T-helper 2 cell (primary cell): ENCODE results near the gene ATP2B2.

Experiments used
- DNase-seq, 5 experiments: peaks; one replicate each; pipeline versions ENCODE4 v3.0.0 to v3.0.0-alpha.2; 2012 to 2022

ATP2B2 gene

DNA sequence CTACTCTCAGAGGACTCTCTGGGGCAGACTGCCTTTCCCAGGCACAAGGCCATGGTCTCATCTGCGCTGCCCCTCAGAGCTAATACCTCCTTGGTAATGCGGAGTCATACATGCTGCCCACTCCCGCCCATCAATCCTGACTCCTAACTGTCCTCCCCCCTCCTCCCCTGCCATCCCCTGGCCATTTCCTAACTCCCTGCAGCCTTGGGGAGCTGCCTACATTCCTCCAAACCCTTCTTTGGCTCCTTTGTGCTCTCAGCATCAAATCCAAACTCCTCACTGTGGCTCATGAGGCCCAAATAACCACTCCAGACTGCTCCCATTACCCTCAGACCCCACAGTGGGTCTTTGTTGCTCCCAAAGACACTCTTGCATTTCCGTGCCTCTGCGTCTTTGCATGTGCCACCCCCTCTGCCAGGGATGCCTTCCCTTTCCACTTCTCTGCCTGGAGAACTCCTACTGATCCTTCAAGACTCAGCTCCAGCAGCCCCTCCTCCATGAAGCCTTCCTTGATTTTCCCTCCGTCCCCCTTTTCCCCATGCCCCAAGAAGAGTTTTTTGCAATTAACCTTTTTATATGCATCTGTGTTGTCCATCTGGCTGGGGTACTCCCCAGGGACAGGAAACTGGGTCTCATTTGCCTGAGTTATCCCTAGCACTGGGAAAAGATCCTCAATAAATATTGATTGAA, 5.5 kb upstream of the ATP2B2 start:
- DNase-seq = no peak

DNA sequence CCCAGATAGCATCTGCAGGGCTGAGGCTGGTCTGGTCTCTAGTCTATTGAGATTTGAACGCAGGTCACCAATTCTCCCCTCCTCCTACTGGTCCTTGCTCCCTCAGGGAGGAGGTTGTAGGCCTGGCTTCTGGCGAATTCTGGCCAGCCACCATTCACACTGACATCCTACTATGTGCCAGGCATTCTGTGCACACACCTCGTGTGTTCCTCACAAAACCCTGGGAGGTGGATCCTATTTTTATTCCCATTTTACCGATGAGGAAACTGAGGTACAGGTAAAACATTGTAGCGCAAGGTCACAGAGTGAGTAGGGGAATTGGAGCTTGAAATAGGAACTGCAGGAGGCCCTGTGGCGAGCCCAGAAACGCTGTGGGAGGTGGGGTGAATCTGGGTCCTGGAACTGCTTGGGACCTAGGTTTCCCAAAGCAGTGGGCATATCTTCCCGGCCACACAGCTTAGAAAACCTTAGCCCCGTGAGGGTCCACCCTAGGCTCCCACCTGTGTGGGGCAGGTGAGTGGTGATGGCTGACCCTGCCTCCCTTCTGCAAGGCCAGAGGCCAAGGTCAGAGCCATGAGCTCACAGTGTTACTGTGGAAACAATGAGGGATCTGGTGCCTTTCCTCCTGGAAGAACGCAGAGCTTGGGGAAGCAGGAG, 4.8 kb upstream of the ATP2B2 start:
- no peak for DNase-seq

DNA sequence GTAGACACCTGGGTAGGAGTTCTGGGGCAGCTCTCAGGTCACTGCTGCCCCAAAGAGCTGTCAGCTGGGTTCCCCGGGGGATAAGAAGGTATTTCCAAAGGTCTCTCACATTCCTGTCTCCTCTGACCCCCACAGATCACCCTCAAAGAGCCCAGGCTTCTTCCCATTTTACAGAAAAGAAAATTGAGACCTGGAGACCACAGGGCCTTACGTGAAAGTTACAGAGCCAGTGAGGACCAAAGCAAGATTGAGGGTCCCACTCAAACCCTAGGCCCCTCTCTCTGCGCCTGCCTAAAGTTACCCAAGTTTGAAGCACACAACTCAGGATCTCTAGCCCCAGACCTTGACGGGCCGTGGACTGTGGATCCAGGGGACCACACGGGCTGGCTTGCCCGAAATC, 3.9 kb upstream of the ATP2B2 start:
- no peak for DNase-seq

DNA sequence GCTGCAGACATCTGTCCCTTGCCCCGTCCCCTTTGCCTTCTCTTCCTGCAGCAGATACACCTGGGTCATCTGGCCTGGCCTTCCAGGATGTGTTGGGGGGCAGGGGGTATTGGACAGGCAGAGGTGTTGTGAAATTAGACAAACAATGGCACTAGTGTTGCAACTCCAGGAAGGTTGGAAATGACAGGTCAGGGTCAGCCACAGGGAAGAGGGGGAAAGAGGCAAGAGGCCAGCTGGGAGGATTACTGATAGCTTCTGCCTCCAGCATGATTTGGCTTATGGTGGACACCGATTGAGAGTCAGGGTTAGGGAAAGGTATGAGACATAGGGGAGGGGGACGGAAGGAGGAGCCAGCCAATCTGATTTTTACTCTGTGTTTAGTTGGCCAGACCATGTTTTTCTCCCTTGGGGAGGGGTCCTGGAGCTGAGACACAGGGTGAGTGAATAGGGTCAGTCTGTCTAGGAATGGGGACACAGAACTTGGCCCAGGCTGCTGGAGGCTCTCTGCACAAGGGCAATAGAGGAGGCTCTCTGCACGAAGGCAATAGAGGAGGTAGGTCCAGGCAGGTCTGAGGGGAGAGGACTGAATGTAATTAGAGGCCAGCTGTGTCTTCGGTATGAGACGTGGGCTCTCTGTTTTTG, 3.4 kb upstream of the ATP2B2 start:
- no peak for DNase-seq

DNA sequence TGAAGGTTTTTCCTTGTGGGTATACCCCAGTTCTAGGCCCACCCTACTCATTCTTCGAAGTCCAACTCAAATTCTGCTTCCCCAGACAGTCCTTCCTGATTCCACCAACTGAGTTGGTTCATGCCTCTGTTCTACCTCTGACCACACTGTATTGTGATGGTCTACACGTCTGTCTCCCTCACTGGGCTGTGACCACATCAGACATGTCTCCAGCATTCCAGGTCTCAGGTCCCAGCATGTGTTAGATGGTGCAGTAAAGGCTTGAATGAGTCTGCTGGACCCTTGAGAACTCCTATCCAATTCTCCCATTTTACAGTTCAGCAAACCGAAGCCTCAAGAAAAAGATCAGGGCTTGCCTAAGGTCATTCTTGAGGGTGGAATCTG, 2.8 kb upstream of the ATP2B2 start:
- DNase-seq = no peak

DNA sequence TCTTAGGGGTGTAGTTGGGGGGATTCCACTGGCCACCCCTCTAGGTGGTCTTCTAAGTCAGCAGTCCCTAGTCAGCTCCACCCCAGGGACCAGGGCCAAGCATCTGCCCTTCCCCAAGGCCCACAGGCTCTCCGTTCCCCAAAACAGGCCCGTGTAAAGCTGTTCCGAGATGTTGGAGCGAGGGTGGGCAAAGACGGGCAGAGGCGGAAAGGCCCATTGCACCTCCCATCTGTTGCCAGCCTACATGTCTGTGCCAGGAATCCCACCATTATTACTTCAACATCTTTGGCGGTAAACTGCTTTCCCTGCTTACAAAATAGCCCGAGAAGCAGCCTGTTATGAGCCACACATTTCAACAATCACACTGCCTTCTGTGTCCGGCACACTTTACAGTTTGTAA, 1.9 kb upstream of the ATP2B2 start:
- no peak for DNase-seq

DNA sequence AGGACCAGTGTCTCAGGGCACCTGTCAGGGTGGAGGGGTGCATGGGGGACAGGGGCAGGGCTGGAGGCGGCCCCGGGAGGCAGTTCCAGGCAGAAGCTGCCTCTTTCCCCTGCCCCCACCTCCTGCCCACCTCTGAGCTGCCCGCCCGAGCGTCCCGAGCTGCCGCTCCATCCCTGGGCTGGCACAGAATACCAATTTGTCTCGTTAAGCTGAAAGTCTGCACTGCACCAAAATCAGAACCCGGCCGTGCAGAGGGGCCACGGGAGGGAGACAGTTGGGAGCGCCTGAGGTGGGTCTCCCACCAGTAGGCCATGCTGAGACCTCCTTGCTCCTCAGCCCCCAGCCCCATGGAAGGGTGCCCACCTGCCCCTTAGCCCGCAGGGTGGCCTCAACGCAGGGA, 1.3 kb upstream of the ATP2B2 start:
- no peak for DNase-seq

DNA sequence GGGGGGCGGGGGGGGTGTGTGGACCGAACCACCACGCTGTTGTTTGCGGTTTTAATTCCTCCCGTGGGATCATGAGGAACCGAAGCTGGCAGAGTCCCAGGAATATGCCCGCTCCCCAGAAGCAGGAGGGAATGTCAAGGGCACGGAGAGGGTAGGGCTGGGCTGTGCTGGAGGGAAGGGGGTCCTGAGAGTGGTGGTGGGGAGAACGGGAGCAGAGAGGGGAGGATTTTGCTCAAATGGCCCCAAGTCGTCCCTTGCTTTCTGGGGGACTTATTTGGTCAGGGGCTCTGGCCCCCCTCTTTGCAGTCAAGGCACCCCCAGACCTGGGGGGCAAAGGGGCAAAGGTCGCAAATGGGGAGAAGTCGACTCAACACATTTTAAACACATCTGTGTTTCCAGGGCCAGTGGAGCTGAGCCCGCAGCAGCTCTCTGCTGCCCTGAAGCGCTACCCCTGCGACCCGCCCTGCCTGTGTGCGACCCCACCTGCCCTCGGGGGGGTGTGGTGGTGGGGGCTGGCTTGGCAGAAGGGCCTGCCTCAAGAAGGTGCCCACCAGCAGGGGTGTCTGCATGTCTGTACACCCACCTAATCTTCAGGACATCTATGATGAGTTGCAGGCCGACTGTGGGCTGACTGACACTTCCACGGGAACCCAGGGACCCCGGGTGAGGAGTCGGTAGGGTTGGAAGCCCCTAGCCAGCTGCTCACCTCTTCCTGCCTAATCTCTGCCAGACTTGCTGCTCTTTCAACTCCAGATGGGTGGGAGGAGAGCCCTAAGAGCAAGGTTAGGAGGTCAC, 602 bp upstream of the ATP2B2 start:
- no peak for DNase-seq

DNA sequence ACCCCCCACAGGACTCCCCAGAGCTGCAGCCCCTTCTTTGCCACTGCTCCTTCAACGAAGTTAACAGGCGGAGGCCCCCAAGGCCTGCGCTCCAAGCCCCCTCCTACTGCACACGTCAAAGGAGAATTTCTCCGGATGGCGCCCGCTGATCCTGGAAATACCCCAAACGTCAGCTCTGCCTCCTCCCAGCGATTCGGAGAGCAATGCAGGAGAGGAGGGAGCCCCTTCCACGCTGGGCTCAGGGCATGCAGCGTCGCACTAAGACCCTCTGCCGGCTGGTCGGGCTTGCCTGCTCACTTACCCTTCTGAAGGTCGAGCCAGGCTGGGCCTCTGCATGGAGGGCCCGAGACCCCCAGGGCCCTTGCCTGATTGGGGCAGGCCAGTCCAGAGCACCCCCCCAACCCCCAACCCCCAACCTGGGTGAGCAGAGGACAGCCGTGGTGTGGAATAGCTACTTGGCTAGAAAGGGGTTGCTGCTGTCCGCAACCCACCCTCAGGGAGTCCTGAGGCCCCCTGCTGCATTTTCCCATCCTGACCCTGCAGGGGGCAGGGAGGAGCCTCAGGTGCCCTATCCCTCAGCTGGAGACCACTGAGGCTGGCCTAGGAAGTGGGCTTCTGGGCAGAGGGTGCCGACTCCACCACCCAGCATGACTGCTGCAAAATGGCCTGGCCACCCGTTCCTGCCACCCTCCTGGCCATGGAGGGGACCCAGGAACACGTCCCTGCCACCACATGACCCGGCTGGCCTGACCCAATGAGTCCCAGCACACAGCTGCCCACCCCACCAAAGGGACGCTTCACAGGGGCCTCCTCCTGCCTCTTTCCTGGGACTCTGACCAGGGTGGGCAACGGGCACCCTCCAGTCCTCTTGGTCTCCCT, 976 bp downstream of the ATP2B2 start:
- DNase-seq = no peak

DNA sequence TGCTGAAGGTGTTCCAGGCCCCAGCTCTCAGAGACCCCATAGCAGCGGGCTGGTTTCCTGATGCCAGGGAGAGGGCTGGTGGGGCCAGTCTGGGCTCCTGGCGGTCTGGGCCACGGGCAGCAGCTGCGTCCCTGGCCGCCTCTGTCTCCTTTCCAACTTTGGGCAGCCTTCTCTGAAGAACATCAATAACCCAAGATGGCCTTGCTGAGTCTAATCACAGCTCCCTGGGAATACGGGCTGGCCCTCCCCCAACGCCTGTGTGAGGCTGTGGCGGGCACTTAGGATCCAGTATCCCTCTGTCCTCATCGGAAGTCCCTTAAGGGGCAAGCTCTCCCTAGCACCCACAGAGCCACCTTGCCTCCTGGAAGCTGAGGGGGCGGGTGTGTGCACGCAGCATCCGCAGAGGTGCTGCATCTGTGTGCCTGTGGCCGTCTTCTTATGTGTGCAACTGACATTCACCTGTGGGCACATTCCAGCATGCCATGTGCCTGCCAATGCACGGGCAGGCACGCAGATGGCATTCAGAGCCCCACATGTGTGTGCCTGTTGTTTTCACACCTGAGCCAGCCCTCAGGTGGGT, 2.1 kb downstream of the ATP2B2 start:
- DNase-seq = no peak

DNA sequence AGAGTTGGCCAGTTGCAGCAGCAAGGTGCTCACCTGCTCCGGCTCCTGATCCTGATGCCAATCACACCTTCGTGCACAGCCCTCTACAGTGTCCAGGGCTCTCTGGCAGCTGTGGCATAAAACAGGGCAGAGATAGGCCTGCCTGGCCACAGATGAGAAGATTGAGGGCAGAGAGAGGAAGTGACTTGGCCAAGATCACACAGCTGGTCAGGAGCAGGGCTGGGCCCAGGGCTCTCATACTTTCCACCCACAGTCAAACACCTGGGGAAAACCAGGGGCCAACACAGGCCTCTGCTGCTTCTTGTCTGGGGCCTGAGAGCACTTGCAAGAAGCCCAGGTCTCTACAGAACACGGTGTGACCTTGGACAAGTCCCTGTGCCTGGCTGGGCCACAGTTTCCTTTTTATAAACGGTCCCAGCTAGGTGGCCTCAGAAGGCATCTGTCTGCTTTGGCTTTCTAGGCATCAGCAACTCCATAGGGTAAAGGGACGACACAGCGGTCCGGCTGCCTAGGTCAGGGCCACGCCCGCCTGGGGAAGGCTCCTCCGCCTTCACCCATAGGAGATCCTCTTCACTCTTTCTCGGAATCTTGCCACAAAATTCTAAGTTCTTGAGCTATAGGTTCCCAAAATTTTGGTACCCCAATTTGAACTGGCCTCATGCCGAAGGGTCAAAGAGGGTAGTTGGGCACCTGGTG, 3.1 kb downstream of the ATP2B2 start:
- DNase-seq = no peak

DNA sequence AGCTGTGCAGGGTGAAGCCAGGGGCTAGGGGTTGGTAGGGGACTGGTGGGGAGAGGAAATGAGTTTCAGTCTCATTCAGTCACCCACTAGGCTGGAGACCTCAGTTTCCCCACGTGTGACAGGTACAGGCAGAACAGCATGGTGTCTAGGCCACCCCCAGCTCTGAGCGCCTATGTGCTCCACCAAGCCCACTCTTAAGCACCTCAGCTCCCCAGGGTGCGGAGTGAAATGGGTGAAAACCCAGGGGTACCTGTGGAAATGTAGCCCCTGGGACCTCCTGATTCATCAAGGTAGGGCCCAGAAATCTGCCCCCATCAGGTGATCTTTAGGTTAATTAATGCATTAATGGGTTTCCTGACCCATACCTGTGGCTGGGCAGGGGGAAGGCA, 3.7 kb downstream of the ATP2B2 start:
- no peak for DNase-seq

DNA sequence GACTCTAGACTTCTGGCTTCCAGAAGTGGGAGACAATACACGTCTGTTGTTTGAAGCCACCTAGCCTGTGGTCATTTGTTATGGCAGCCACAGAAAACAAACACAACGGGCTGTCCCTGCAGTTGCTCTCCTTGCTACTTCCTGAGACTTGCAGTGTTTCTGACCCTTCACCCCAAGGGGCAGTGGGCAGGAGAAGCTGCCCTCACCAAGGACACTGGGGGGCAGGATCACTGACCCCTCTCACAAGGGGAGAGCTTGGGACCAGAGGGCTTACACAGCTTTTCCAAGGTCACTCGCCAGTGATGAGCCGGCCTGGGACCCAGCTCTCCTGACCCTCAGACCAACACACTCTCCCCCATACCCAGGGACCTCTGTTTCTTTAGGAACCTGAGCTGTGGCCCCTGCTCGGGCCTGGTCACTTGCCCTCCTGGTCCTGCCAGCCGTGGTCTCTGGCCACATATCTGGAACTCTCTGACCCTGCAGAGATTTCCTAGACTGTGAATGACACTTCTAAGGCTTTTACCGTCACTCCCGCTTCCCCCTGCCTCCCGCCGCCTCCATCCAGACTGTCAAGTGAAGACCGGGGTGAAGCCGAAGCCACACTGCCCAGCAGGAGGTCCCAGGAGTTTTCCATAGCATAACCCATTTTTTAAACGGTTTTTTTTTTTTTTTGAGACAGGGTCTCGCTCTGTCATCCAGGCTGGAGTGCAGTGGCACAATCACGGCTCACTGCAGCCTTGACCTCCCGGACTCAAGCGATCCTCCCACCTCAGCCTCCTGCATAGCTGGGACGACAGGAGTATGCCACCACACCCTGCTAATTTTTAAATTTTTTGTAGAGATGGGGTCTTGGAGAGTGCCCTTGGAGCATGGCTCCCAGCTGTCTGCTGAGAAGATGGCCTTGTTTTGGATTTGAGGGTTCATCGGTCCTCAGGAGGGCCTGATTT, 4.4 kb downstream of the ATP2B2 start:
- DNase-seq = no peak

DNA sequence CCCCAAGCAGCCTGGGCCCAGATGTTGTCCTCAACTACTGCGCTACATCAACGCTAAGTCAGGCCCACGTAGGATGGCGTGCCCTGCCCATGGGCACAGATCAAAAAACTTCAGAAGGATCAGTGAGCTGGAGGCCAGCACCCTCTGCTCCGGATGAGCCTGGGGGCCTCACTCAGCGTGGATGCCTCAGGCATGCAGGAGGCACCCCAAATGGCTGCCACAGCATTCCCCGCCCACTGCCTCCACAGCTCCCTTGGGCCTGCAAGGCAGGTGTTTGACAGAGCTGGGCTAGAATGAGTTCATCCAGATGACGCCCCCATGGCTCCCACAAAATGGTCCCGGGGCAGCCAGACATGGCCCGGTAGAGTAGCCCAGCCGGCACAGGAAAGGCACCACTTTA, 7.1 kb downstream of the ATP2B2 start:
- no peak for DNase-seq

DNA sequence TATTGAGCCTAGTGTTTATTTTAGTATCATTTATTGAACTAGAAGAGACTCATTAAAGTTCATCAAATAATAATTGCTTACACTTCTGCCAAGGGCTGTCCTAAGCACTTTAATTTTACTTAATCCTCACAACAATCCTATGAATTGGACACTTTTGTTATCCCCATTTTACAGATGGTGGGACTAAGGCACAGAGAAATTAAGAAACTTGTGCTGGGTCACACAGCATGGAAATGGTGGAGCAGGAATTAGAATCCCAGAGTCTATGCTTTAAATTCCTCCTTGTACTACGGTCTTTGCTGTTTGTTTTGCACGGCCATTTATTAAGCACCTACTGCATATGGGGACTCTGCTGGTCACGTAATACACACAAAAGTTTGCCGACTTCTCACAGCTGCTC, 7.9 kb downstream of the ATP2B2 start:
- no peak for DNase-seq

DNA sequence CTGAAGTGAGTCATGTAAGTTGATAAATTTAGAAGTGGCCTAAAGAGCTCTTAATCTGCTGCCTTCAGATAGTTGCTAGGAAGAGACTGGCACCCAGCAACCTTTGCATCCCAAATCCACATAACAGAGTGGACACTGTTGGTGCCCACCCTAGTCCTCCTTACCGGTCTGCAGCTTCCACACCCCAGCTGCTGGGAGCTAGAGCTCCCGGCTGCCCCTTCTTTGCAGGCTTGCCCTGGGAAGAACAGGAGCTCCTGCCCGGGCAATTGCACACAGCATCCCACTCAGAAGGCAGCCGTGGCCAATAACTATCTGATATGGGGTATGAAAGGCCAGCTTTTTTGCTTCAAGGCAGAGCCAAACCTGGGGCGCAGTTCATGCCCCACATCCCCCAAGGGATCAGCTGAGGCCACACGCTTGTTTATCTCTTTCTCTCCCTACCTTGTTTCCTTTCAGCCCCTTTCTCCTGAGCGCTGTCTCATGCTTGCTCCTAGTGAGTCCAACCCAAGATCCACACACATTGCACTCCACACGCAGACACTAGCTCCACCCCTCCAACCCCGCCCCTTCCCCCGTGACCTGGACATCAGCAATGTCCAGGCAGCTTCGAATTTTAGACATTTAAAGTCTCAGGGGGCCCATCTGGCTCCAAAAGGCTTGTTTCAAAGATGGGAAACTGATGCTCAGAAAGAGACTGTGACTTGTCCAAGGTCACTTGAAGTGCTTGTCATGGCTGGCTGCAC, 9.1 kb downstream of the ATP2B2 start:
- no peak for DNase-seq

DNA sequence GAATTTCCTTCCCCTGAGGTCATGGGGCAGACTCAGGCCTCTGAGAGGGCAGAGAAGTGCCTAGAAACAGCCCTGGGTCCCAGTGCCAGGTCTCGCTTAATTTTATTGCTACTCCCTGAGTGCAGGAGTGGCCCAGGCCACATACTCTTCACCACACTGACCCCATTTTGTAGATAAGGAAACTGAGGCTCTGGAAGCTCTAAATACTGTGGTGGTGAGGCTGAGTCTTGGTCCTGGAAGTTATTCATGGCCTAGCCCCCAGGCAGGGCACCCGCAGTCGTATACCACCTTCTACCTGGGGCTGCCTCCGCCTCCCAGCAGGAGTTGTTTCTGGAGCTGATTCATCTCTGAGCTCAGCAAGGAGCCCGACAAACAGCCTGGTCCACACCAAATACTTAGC, 9.8 kb downstream of the ATP2B2 start:
- no peak for DNase-seq

DNA sequence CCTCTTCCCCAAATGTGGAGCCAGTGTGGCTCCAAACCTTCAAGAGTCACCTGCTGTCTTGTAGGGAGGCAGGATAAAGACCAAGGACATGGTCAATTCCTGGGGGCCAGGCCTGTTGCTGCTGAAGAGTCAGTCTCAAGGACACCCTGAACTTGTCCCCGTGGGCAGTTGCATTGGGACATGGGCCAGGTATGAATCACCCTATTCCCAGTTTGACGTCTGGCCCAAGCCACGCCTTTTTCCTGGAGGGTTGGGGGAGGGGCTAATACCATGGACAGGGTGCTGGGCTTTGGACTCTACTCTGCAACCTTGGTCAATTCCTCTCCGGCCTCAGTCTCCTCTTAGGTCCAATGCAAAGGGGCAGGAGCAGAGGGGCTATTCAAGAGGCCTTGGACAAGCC, 10.4 kb downstream of the ATP2B2 start:
- DNase-seq = no peak

DNA sequence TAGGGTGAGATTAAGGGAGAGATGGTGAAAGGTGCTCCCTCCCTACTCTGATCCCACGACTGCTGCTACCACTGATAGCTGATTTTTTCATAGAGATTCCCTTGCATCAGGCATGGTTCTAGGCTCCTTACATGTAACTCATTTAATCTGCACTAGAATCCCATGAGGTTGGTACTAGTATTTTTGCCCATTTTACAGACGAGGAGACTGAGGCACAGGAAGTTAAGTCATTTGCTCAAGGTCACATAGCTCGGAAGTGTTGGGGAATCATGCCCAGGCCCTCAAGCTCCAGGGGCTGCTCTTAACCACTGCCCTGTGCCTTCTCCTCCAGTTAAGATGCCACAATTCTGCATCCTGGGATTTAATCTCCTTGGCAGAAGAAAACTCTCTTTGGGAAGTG, 11.2 kb downstream of the ATP2B2 start:
- no peak for DNase-seq

DNA sequence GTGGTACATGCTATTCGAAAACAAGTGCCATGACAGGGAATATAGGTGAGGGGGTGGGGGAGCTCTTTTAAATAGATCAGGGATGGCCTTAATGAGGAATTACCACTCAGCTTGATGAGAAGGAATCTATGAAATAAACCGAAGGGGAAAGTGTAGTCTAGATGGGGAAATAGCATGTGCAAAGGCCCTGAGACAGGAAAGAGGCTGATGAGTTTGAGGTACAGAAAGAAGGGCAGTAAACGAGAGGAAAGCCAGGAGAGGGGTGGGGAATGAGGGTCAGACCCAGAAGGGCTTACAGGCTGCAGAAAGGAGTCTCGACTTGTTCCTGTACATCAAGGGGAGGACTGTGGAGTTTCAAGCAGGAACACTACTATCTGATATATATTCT, 12.2 kb downstream of the ATP2B2 start:
- DNase-seq = no peak
